NT2/D1 (cell line): ENCODE measurements around the gene TXNDC12.

ENCODE experiments used
- SUZ12 ChIP-seq: IDR thresholded peaks from 2 replicates; pipeline ENCODE4 v1.6.1; 2011; ENCODE audit not compliant: insufficient read length, insufficient read depth; ENCODE audit errors: extremely low read depth
- YY1 ChIP-seq: IDR thresholded peaks from 2 replicates; pipeline ENCODE4 v1.6.1; 2011; ENCODE audit not compliant: insufficient read length, insufficient read depth
- ZNF274 ChIP-seq: IDR thresholded peaks from 2 replicates; pipeline ENCODE4 v1.6.1; 2011; ENCODE audit warnings: mild to moderate bottlenecking, low read depth, low read length

- no peak for TF ChIP-seq ZNF274
- TF ChIP-seq SUZ12: no peak
- TF ChIP-seq YY1: no peak
Measured at GRCh38 chr1:52057876-52058415, 3.0 kb upstream of the TXNDC12 start.
